Spleen (tissue), 7 donors: Measurements from ENCODE around the gene OR2D2.

Source experiments
- CTCF ChIP-seq, 11 experiments: fragments of 200-600 bp in 7 of 11; fragments of 450-650 bp in 4 of 11; sonication (generic) in 4 of 11; IDR thresholded peaks in 8 of 11; conservative IDR thresholded peaks in 3 of 11; 1 replicate in 7 of 11; 2 replicates in 4 of 11; pipeline versions ENCODE4 v1.4.0 to v1.8.0; 2016 to 2021; ENCODE audit warnings: antibody characterized with exemption in 11 of 11, inconsistent platforms in 4 of 11, mild to moderate bottlenecking in 1 of 11
- POLR2A ChIP-seq, 3 donors: fragments of 450-650 bp; IDR thresholded peaks; one replicate each; pipeline ENCODE4 v1.5.1; 2017; ENCODE audit warnings: antibody characterized with exemption in 3 of 3, mild to moderate bottlenecking in 1 of 3
- POLR2AphosphoS5 ChIP-seq, 3 donors: sonication (generic); formaldehyde crosslinking; IDR thresholded peaks; one replicate each; pipeline ENCODE4 v1.5.1; 2017; ENCODE audit warnings: antibody characterized with exemption in 3 of 3
- donor health status: DM: no; HTN: no; CAD: no; lungs with moderate emphysema.
- donor health status: DM: no; HTN: no; CAD: no.
- donor health status: DM: no; HTN: no; CAD: no.

GRCh38 chr11:6892400-6892799, at the start of gene OR2D2:
- TF ChIP-seq POLR2A (IDR thresholded peaks at IDR 0.05): no peak
- TF ChIP-seq CTCF (IDR thresholded peaks at IDR 0.05 in 8 of 11, conservative IDR thresholded peaks at IDR 0.05 in 3 of 11): no peak
- TF ChIP-seq POLR2AphosphoS5 (IDR thresholded peaks at IDR 0.05): no peak
